Gastroesophageal sphincter (tissue), 4 donors: ENCODE data around the gene ROPN1L. TPM values are rescaled to one million over a fixed set of nuclear protein-coding genes. Genes with fewer than 3 reads are reported as not detected.

Experiments used
- ATAC-seq: fragments of 150-250 bp; one replicate; pipeline ENCODE4 v1.9.1; 2016; ENCODE audit warnings: mild to moderate bottlenecking, moderate library complexity
- H3K27ac ChIP-seq, 4 donors: fragments of 200-600 bp; sonication (generic) in 3 of 4; 1 replicate in 3 of 4; 2 replicates in 1 of 4; pipeline ENCODE4 v1.5.1; 2016 to 2019
- H3K27me3 ChIP-seq: fragments of 200-600 bp; sonication (generic); one replicate; pipeline ENCODE4 v1.5.1; 2019
- H3K36me3 ChIP-seq, 2 donors: fragments of 200-600 bp; sonication (generic); one replicate each; pipeline ENCODE4 v1.5.1; 2019; ENCODE audit warnings: control low read depth in 1 of 2
- H3K4me1 ChIP-seq, 3 donors: fragments of 200-600 bp; sonication (generic); 1 replicate in 2 of 3; 2 replicates in 1 of 3; pipeline ENCODE4 v1.5.1; 2016 to 2019; ENCODE audit warnings: control low read depth in 2 of 3
- H3K4me3 ChIP-seq, 2 donors: fragments of 200-600 bp; sonication (generic); one replicate each; pipeline ENCODE4 v1.5.1; 2019; ENCODE audit warnings: mild to moderate bottlenecking in 1 of 2, moderate library complexity in 1 of 2
- H3K9me3 ChIP-seq, 3 donors: fragments of 200-600 bp; sonication (generic); one replicate each; pipeline ENCODE4 v1.5.1; 2017 to 2019; ENCODE audit warnings: control low read depth in 2 of 3
- CTCF ChIP-seq, 4 experiments: fragments of 200-600 bp in 2 of 4; fragments of 450-650 bp in 2 of 4; sonication (generic) in 1 of 4; IDR thresholded peaks; one replicate each; pipeline ENCODE4 v1.5.1; 2017 to 2019; ENCODE audit warnings: antibody characterized with exemption in 4 of 4, mild to moderate bottlenecking in 2 of 4, moderate library complexity in 2 of 4
- EP300 ChIP-seq: sonication (generic); formaldehyde crosslinking; IDR thresholded peaks from one replicate; pipeline ENCODE4 v1.6.1; 2017; ENCODE audit warnings: antibody characterized with exemption, mild to moderate bottlenecking
- POLR2A ChIP-seq, 2 donors: fragments of 450-650 bp; IDR thresholded peaks; one replicate each; pipeline ENCODE4 v1.6.1; 2017; ENCODE audit warnings: antibody characterized with exemption in 2 of 2, mild to moderate bottlenecking in 2 of 2, moderate library complexity in 1 of 2
- POLR2AphosphoS5 ChIP-seq: sonication (generic); formaldehyde crosslinking; IDR thresholded peaks from one replicate; pipeline ENCODE4 v1.6.1; 2017; ENCODE audit warnings: antibody characterized with exemption
- WGBS, 2 donors: methylation state at CpG; one replicate each; pipeline ENCODE4 v1.1.5; 2018; ENCODE audit warnings: low coverage in 1 of 2; 5-methylcytosine and 5-hydroxymethylcytosine counted together
- total RNA-seq, 4 donors: library from RNA; depleted of rRNA; stranded (reverse); fragments of >200 nt; gene quantifications; one replicate each; pipeline ENCODE4 v1.1.0, GENCODE V29; 2016

ROPN1L gene
- total RNA-seq, 4 donors from 2014 or later, result 1.1 TPM; not detected in 3

GRCh38 chr5:10456583-10457420 lies 15.1 kb downstream of the ROPN1L start:
- no peaks in the 10 kb centered on the region for H3K36me3 ChIP-seq
- TF ChIP-seq POLR2AphosphoS5, result no peak
- no peak for TF ChIP-seq POLR2A (IDR thresholded peaks at IDR 0.05)
- TF ChIP-seq EP300, result no peak
- no peak for TF ChIP-seq CTCF (IDR thresholded peaks at IDR 0.05)
- no peaks in the 10 kb centered on the region for H3K4me1 ChIP-seq
- 72 to 73% methylated on average over 10 to 12 of the region's 26 CpGs for WGBS, 2 donors
- ATAC-seq, result no peak
- no peak overlapping the region for H3K27ac ChIP-seq
- H3K4me3 ChIP-seq, result no peak overlapping the region
- no peaks in the 10 kb centered on the region for H3K9me3 ChIP-seq
- H3K27me3 ChIP-seq, result peaks cover 24% of the 10 kb centered on the region

GRCh38 chr5:10457682-10458574 lies 16.2 kb downstream of the ROPN1L start:
- Histone ChIP-seq H3K9me3 (no peaks in the 10 kb centered on the region), H3K4me1 (no peaks in the 10 kb centered on the region), H3K27me3 (peaks cover 24% of the 10 kb centered on the region), H3K4me3 (no peak overlapping the region), H3K36me3 (no peaks in the 10 kb centered on the region), H3K27ac (no peak overlapping the region)
- no peak for ATAC-seq
- no peak for TF ChIP-seq POLR2A (IDR thresholded peaks at IDR 0.05)
- no peak for TF ChIP-seq EP300
- 82% methylated on average over 10 of the region's 23 CpGs; no CpG with 5 or more reads in 1 of the 2 donors for WGBS, 2 donors

- H3K4me1 ChIP-seq, result no peaks in the 10 kb centered on the region
- no peak for ATAC-seq
- TF ChIP-seq CTCF (IDR thresholded peaks at IDR 0.05) (no peak), POLR2AphosphoS5 (no peak), POLR2A (IDR thresholded peaks at IDR 0.05) (no peak)
- no peaks in the 10 kb centered on the region for H3K36me3 ChIP-seq
- peaks cover 34% of the 10 kb centered on the region for H3K27me3 ChIP-seq
- 80 to 87% methylated on average over 11 to 14 of the region's 19 CpGs for WGBS, 2 donors
- no peak overlapping the region for H3K4me3 ChIP-seq
- H3K27ac ChIP-seq, result no peak overlapping the region
- no peaks in the 10 kb centered on the region for H3K9me3 ChIP-seq
Measured at GRCh38 chr5:10459080-10460055, 17.7 kb downstream of the ROPN1L start.

GRCh38 chr5:10460252-10460906 lies 18.7 kb downstream of the ROPN1L start:
- TF ChIP-seq CTCF (IDR thresholded peaks at IDR 0.05) (no peak), POLR2AphosphoS5 (no peak), POLR2A (IDR thresholded peaks at IDR 0.05) (no peak), EP300 (no peak)
- Histone ChIP-seq H3K36me3 (no peaks in the 10 kb centered on the region), H3K4me3 (no peak overlapping the region), H3K4me1 (no peaks in the 10 kb centered on the region), H3K27ac (no peak overlapping the region), H3K9me3 (no peaks in the 10 kb centered on the region), H3K27me3 (peaks cover 34% of the 10 kb centered on the region)
- ATAC-seq, result no peak
- WGBS, 2 donors, result 21 to 23% methylated on average over 6 of the region's 13 CpGs
